Measurements from ENCODE around the gene GUCY1A1.

Gene GUCY1A1, protein sequence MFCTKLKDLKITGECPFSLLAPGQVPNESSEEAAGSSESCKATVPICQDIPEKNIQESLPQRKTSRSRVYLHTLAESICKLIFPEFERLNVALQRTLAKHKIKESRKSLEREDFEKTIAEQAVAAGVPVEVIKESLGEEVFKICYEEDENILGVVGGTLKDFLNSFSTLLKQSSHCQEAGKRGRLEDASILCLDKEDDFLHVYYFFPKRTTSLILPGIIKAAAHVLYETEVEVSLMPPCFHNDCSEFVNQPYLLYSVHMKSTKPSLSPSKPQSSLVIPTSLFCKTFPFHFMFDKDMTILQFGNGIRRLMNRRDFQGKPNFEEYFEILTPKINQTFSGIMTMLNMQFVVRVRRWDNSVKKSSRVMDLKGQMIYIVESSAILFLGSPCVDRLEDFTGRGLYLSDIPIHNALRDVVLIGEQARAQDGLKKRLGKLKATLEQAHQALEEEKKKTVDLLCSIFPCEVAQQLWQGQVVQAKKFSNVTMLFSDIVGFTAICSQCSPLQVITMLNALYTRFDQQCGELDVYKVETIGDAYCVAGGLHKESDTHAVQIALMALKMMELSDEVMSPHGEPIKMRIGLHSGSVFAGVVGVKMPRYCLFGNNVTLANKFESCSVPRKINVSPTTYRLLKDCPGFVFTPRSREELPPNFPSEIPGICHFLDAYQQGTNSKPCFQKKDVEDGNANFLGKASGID

GRCh38 chr4:155666344-155667221 is at the start of gene GUCY1A1:
Gene GUCY1A1, plus strand, starts transcription at chr4:155666848. Its CDS starts 30,020 bp downstream, at chr4:155696868.
- DNase-seq = peak; percentile 13

DNA sequence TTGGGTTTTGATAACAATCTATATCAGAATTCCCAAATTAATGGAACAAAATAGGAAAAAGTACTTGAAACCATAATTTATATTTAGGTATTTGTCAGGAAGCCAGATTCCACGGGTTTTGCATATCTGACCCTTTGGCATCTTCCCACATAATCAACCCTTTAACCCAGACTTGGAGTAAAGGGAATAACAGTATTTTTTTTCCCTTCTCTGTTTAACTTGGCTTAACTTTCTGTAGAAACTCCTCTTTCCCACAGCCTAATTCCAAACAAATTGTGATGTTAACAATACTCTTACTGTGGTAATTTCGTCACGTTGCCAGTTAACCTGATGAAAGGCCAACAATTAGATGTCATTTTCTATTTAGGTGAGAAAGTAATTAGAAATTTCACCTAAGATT is 49.4 kb upstream of the GUCY1A1 start:
- peak; percentile 61 for DNase-seq

- DNase-seq = no peak
Observed at GRCh38 chr4:155618183-155618838, 48.3 kb upstream of the GUCY1A1 start.

- DNase-seq = no peak
Observed at GRCh38 chr4:155620637-155621036, 46.0 kb upstream of the GUCY1A1 start.

DNA sequence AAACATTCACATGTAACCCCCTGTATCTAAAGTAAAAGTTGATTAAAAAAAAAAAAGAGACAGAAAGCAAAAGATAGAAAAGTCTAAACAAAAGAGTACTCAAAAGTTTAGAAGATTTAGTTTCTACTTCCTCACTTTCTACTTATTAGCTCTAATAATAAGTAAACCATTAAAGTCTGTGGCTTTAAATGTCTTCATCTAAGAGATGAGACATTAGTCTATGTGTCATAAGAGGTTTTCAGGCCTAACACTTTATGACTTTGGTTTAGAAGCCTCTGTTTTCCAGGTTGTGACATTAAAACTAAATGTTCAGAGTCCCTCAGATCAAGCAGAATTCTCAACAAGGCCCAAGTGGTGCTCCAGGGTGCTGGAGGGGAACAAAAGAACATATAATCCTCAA is 42.2 kb upstream of the GUCY1A1 start:
- no peak for DNase-seq

DNA sequence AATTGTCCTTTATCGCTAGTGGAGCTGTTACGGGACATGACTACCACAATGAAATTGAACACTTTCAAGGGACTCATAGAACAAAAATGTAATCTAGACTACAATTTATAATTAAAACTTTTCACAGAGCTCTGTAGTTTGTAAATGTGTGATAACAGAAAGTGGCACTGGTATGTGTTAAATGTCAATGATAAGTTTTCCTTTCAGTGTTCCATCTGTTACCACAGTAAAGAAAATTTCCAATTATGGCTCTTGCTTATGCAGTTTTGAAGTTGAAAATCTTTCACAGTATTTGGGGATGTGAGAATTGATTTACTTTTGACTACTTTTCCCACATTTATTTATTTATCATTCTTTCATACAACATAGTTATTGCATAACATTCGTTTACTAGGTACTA is 40.1 kb upstream of the GUCY1A1 start:
- no peak for DNase-seq

GRCh38 chr4:155629183-155629825 is 37.3 kb upstream of the GUCY1A1 start:
- peak; percentile 82 for DNase-seq

DNA sequence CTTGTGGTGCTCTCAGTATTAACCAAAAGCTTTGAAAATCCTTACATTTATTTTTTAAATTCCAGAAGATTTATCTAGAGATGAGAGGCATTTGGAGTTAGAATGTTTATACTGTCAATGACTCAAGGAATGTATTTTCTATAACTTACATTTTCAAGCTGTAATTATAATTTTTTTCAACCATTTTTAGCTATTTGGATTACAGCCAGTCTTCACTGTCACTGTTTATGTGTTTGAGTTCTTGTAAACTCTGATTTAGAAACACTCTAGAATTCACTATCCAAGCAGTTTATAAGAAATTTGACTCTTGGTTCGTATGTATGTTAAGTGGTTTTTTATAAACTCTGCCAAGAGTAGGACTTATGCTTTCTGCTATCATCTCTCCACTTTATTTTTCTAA is 36.7 kb upstream of the GUCY1A1 start:
- peak; percentile 87 for DNase-seq

DNA sequence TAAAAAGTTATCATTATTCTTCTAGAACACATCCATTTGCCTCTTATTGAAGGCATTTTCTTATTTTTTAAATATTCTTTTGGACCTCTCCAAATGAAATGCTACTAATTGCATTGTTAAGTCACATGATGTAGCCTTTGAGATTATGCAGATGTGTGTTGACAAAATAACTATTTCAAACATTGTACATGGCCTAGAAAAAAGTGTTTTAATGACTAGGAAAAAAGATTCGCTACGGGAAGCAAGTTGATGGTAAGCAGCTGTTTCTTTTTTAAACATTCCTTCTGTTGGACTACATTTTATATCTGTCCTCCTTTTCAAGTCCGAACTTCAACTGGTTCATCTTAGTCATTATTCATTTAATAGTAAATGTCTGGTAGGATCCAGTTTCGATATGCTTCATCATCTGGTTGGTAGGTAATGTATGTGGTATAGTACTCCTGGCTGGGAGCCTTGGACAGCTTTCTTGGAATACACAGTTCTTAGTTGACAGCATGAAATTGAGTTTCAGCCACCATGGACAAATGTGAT is 34.3 kb upstream of the GUCY1A1 start:
- DNase-seq = peak; percentile 14

GRCh38 chr4:155638195-155638965 is 28.3 kb upstream of the GUCY1A1 start:
- DNase-seq = no peak

GRCh38 chr4:155639704-155640523 is 26.7 kb upstream of the GUCY1A1 start:
- no peak for DNase-seq

GRCh38 chr4:155640751-155641150 is 25.9 kb upstream of the GUCY1A1 start:
- peak; percentile 20 for DNase-seq

DNA sequence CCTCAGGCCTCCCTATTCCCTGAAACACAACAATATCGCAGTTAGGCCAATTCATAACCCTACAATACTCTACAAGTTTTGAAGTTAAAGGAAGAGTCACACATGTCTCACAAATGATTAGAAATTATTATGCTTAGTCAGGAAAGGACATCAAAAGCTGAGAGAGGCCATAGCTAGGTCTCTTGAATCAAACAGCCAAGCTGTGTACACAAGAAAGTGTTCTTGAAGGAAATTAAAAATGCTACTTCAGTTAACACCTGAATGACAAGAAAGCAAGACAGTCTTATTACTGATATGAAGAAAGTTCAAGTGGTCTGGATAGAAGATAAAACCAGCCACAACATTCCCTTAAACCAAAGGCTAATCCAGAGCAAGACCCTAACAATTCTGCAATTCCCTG is 23.6 kb upstream of the GUCY1A1 start:
- no peak for DNase-seq

DNA sequence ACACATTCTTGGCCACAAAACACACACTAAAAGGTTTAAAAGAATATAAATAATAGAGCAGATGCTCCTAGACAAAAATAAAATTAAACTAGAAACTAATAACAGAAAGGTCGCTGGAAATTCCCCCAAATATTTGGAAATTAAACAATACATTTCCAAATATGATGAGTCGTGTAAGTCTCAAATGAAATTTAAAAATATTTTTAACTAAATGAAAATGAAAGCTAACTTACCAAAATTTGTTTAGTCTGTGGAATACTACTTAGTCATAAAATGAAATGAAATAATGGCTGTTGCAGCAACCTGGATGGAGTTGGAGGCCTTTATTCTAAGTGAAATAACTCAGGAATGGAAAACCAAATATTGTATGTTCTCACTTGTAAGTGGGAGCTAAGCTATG is 20.6 kb upstream of the GUCY1A1 start:
- DNase-seq = no peak

- DNase-seq = peak; percentile 13
Observed at GRCh38 chr4:155650785-155651184, 15.9 kb upstream of the GUCY1A1 start.

DNA sequence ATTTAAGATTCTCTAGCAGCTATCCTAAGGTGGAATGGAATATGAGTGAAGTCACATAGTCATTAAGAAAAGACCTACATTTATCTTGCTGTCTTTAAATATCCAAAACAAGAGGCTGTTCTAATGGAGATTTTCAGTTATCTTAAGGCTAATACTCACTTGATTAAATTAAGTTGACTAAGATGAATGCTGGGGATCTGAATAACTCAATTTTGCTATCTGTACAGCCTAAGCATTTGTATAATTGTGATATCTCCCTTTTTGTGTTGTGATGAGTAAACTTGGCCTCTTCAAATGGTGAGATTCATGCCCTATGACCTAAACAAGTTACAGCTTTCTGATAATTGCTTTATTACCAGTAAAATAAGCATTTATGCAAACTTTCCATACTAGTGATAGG is 13.6 kb upstream of the GUCY1A1 start:
- DNase-seq = no peak

DNA sequence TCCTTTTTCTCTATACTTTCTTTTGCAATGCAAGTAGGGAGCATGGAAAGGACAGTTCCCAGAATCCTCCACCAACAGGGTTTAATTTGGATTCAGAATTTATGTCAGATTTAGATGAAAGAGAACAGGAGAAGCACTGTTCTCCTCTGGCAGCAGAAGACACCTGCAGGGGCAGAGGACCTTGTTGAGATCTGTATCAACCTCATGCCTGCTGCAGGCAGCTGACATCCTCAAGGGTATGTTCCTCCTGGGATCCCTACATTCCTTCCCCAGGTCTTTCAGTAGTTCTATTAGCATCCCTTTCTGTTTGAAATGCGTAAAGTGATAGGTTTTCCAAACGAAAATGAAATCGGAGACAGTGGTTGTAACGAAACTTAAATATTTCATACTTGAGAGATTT is 10.6 kb upstream of the GUCY1A1 start:
- no peak for DNase-seq

DNA sequence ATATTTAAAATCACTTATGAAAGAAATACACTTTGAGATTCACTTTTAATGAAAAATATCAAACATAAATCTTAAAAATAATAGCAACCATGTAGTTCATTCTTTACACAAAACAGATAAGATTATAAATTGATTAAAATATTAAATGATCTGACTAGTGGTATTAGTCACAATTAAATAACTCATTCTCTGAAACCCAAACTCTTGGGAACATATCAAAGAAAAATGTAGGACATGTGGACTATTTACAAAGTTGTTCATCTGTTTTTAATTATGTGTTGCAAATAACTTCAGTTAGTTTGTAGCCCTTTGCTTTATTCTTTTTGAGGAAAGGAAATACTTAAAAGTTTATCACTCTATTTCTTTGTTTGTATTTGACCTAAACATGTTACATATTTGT is 9.5 kb upstream of the GUCY1A1 start:
- peak; percentile 55 for DNase-seq

DNA sequence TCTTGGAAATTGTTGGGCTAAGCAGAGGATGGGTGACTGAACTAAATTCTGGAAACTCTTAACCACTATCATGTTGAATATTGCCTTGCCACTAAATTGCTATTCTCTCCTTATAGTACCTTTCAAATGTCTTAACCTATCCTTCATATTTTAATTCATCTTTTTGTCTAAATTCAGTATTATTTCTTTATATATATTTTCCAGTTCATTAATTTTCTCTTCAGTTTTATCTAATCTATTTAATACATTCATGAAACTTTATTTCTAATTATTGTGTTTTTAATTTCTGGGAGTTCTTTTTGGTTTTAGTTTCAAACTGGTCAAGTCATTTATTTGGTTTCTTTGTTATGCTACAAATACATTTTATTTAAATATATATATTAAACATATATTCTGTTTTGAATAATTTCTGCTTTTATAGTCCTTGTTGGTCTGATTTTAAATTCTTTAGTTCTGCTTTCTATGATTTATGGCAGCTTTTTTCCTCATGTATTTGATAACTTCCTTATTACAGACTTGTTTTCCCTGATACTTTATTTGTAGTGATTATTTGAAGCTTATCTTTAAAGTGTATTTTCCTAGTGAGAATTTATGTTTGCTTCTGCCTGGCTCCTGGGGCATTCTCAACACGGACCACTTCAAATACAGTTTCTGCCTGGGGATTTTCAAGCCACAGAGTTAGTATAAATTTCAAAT is 8.5 kb upstream of the GUCY1A1 start:
- no peak for DNase-seq

- no peak for DNase-seq
Observed at GRCh38 chr4:155658681-155659064, 8.0 kb upstream of the GUCY1A1 start.
